Suprapubic skin (tissue), 4 donors: ENCODE data around the gene JAK1. TPM values are rescaled to one million over a fixed set of nuclear protein-coding genes. Genes with fewer than 3 reads are reported as not detected.

ENCODE experiments used
- DNase-seq, 2 donors: peaks; one replicate each; pipeline ENCODE4 v3.0.0-alpha.2; 2019; ENCODE audit warnings: low spot score in 2 of 2
- H3K27ac ChIP-seq: fragments of 200-600 bp; sonication (generic); one replicate; pipeline ENCODE4 v1.5.1; 2019
- H3K27me3 ChIP-seq: fragments of 200-600 bp; sonication (generic); one replicate; pipeline ENCODE4 v1.5.1; 2019
- H3K36me3 ChIP-seq: fragments of 200-600 bp; sonication (generic); one replicate; pipeline ENCODE4 v1.5.1; 2019
- H3K4me1 ChIP-seq: fragments of 200-600 bp; sonication (generic); one replicate; pipeline ENCODE4 v1.5.1; 2019
- H3K4me3 ChIP-seq: fragments of 200-600 bp; sonication (generic); one replicate; pipeline ENCODE4 v1.5.1; 2019; ENCODE audit warnings: mild to moderate bottlenecking
- H3K9me3 ChIP-seq: fragments of 200-600 bp; sonication (generic); one replicate; pipeline ENCODE4 v1.5.1; 2019
- CTCF ChIP-seq, 2 donors: fragments of 200-600 bp in 1 of 2; fragments of 450-650 bp in 1 of 2; sonication (generic) in 1 of 2; IDR thresholded peaks; one replicate each; pipeline ENCODE4 v1.5.1; 2016 to 2019; ENCODE audit warnings: antibody characterized with exemption in 2 of 2, mild to moderate bottlenecking in 1 of 2, moderate library complexity in 1 of 2
- EP300 ChIP-seq: sonication (generic); formaldehyde crosslinking; IDR thresholded peaks from one replicate; pipeline ENCODE4 v1.6.1; 2017; ENCODE audit warnings: antibody characterized with exemption
- POLR2A ChIP-seq, 2 donors: fragments of 450-650 bp; IDR thresholded peaks; one replicate each; pipeline ENCODE4 v1.6.1; 2017; ENCODE audit warnings: antibody characterized with exemption in 2 of 2, mild to moderate bottlenecking in 2 of 2, moderate library complexity in 2 of 2
- POLR2AphosphoS5 ChIP-seq, 3 donors: sonication (generic); formaldehyde crosslinking; IDR thresholded peaks; one replicate each; pipeline ENCODE4 v1.6.1; 2017; ENCODE audit warnings: antibody characterized with exemption in 3 of 3
- WGBS: methylation state at CpG from one replicate; pipeline ENCODE4 v1.1.5; 2018; 5-methylcytosine and 5-hydroxymethylcytosine counted together
- total RNA-seq, 4 donors: library from RNA; depleted of rRNA; stranded (reverse); fragments of >200 nt; gene quantifications; one replicate each; pipeline ENCODE4 v1.1.0, GENCODE V29; 2016

Gene JAK1
- total RNA-seq, 4 donors from 2014 or later: 99.0 to 169 (median 127) TPM

- no peak for DNase-seq
- Histone ChIP-seq H3K9me3 (no peaks in the 10 kb centered on the region), H3K27me3 (no peaks in the 10 kb centered on the region), H3K36me3 (peaks cover 25% of the 10 kb centered on the region), H3K27ac (no peak overlapping the region), H3K4me1 (peaks cover 15% of the 10 kb centered on the region), H3K4me3 (no peak overlapping the region)
- WGBS: 98% methylated on average over 6 of the region's 6 CpGs
- TF ChIP-seq CTCF (IDR thresholded peaks at IDR 0.05): no peak
- no peak for TF ChIP-seq EP300
- no peak for TF ChIP-seq POLR2AphosphoS5 (IDR thresholded peaks at IDR 0.05)
- no peak for TF ChIP-seq POLR2A (IDR thresholded peaks at IDR 0.05)
Observed at GRCh38 chr1:64885648-64886047, 80.7 kb downstream of the JAK1 start.

- Histone ChIP-seq H3K4me1 (peaks cover 7% of the 10 kb centered on the region), H3K27me3 (no peaks in the 10 kb centered on the region), H3K9me3 (no peaks in the 10 kb centered on the region), H3K36me3 (peaks cover 25% of the 10 kb centered on the region), H3K4me3 (no peak overlapping the region), H3K27ac (no peak overlapping the region)
- 94% methylated on average over 5 of the region's 5 CpGs for WGBS
- TF ChIP-seq EP300 (no peak), CTCF (IDR thresholded peaks at IDR 0.05) (no peak), POLR2AphosphoS5 (IDR thresholded peaks at IDR 0.05) (no peak), POLR2A (IDR thresholded peaks at IDR 0.05) (no peak)
- no peak for DNase-seq
Observed at GRCh38 chr1:64884261-64885040, 81.9 kb downstream of the JAK1 start.

- H3K36me3 ChIP-seq: peaks cover 35% of the 10 kb centered on the region
- 94% methylated on average over 11 of the region's 11 CpGs for WGBS
- no peak for DNase-seq
- TF ChIP-seq EP300: no peak
- TF ChIP-seq CTCF (IDR thresholded peaks at IDR 0.05): no peak
- TF ChIP-seq POLR2AphosphoS5 (IDR thresholded peaks at IDR 0.05): no peak
- H3K27me3 ChIP-seq: no peaks in the 10 kb centered on the region
- peaks cover 4% of the 10 kb centered on the region for H3K4me1 ChIP-seq
- no peak overlapping the region for H3K27ac ChIP-seq
- no peaks in the 10 kb centered on the region for H3K9me3 ChIP-seq
- no peak overlapping the region for H3K4me3 ChIP-seq
Observed at GRCh38 chr1:64882574-64883255, 83.6 kb downstream of the JAK1 start.

GRCh38 chr1:64881281-64881680 lies 85.1 kb downstream of the JAK1 start:
- H3K36me3 ChIP-seq: peaks cover 48% of the 10 kb centered on the region
- WGBS: 96% methylated on average over 1 of the region's 1 CpG
- TF ChIP-seq POLR2A (IDR thresholded peaks at IDR 0.05) (no peak), POLR2AphosphoS5 (IDR thresholded peaks at IDR 0.05) (no peak)

GRCh38 chr1:64880449-64880848 lies 85.9 kb downstream of the JAK1 start:
- Histone ChIP-seq H3K9me3 (no peaks in the 10 kb centered on the region), H3K27me3 (no peaks in the 10 kb centered on the region), H3K4me3 (no peak overlapping the region), H3K27ac (no peak overlapping the region), H3K36me3 (peaks cover 56% of the 10 kb centered on the region), H3K4me1 (peaks cover 4% of the 10 kb centered on the region)
- DNase-seq: no peak
- WGBS: 95% methylated on average over 4 of the region's 4 CpGs
- TF ChIP-seq CTCF (IDR thresholded peaks at IDR 0.05) (no peak), EP300 (no peak), POLR2AphosphoS5 (IDR thresholded peaks at IDR 0.05) (no peak)

More at GRCh38 chr1:64881281-64881680, 85.1 kb downstream of the JAK1 start:
- Histone ChIP-seq H3K27ac (no peak overlapping the region), H3K4me1 (peaks cover 4% of the 10 kb centered on the region), H3K4me3 (no peak overlapping the region), H3K9me3 (no peaks in the 10 kb centered on the region), H3K27me3 (no peaks in the 10 kb centered on the region)
- DNase-seq: no peak
